Measurements from ENCODE around the gene SPEG.

DNA sequence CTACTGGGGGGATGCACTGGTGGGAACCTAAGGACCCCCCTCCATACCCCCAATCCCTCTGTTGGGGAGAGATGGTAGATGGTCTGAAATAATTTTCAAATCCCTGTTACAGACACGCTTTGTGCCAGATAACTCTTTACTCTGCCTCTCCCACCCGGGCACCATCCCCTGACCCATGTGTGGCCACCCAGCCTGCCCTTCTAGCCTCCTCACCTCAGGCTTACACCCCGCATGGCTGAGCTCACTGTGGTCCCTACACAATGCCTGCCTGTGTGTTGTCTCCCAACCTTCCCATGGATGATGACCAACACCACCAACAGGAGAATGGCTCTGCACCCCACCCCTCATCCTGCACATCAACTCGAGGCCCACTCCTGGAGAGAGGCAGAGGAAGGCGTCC is 15.0 kb downstream of the SPEG start:
- TF ChIP-seq CTCF (IDR thresholded peaks at IDR 0.05; ENCODE audit: low read depth, low read length) = no peak
- TF ChIP-seq EZH2phosphoT487 (IDR thresholded peaks at IDR 0.05; ENCODE audit: low read depth) = no peak

Measured in OCI-LY3 (cell line).